ENCODE data around the gene NRXN3.

Gene NRXN3

GRCh38 chr14:79878785-79879184, 1708.6 kb downstream of the NRXN3 start:
- no peak for DNase-seq

- DNase-seq, result peak in 1 of 2 experiments; percentile 9
Measured at GRCh38 chr14:79881299-79881698, 1711.1 kb downstream of the NRXN3 start.

GRCh38 chr14:79890527-79890926, 1720.4 kb downstream of the NRXN3 start:
- no peak for DNase-seq

GRCh38 chr14:79896009-79896408, 1725.8 kb downstream of the NRXN3 start:
- DNase-seq, result no peak

GRCh38 chr14:79899610-79900009, 1729.4 kb downstream of the NRXN3 start:
- no peak for DNase-seq

- DNase-seq, result no peak
Measured at GRCh38 chr14:79904497-79904896, 1734.3 kb downstream of the NRXN3 start.

GRCh38 chr14:79906994-79907393, 1736.8 kb downstream of the NRXN3 start:
- no peak for DNase-seq

GRCh38 chr14:79910086-79910485, 1739.9 kb downstream of the NRXN3 start:
- DNase-seq, result no peak

GRCh38 chr14:79911744-79912143, 1741.6 kb downstream of the NRXN3 start:
- no peak for DNase-seq

GRCh38 chr14:79914595-79914994, 1744.4 kb downstream of the NRXN3 start:
- DNase-seq, result no peak

- no peak for DNase-seq
Measured at GRCh38 chr14:79915406-79915805, 1745.2 kb downstream of the NRXN3 start.

- no peak for DNase-seq
Measured at GRCh38 chr14:79916281-79916680, 1746.1 kb downstream of the NRXN3 start.

GRCh38 chr14:79916892-79917291, 1746.7 kb downstream of the NRXN3 start:
- DNase-seq, result no peak
